HepG2 (cell line): ENCODE results near the gene TRIM10. TPM values are rescaled to one million over a fixed set of nuclear protein-coding genes. Genes with fewer than 3 reads are reported as not detected.

Experiments used
- HDAC1 ChIP-seq: sonication (generic); formaldehyde crosslinking; IDR thresholded peaks from 2 replicates; pipeline ENCODE4 v1.5.1; 2020; ENCODE audit warnings: mild to moderate bottlenecking, missing genetic modification reagents
- HNRNPK ChIP-seq: fragments of 200-400 bp; formaldehyde crosslinking; IDR thresholded peaks from 2 replicates; pipeline ENCODE4 v1.6.1; 2018; ENCODE audit warnings: low read length, low read depth, moderate library complexity, mild to moderate bottlenecking; ENCODE audit not compliant: poor library complexity, severe bottlenecking
- MYC ChIP-seq: sonication (generic); formaldehyde crosslinking; IDR thresholded peaks from 2 replicates; pipeline ENCODE4 v1.9.0; 2021; ENCODE audit warnings: missing genetic modification reagents, borderline replicate concordance
- PHF21A ChIP-seq: sonication (generic); formaldehyde crosslinking; IDR thresholded peaks from 2 replicates; pipeline ENCODE4 v1.5.0; 2020; ENCODE audit warnings: mild to moderate bottlenecking, missing genetic modification reagents
- RARG ChIP-seq: sonication (generic); formaldehyde crosslinking; IDR thresholded peaks from 2 replicates; pipeline ENCODE4 v1.4.0; 2020; ENCODE audit warnings: low read depth, mild to moderate bottlenecking, missing genetic modification reagents
- RBM22 ChIP-seq: fragments of 200-400 bp; formaldehyde crosslinking; optimal IDR thresholded peaks from 2 replicates; pipeline ENCODE3; 2017; ENCODE audit warnings: mild to moderate bottlenecking, low read length, moderate library complexity
- RELA ChIP-seq: sonication (generic); formaldehyde crosslinking; IDR thresholded peaks from 2 replicates; pipeline ENCODE4 v1.4.0; 2020; ENCODE audit warnings: missing genetic modification reagents
- ZBTB20 ChIP-seq: sonication (generic); formaldehyde crosslinking; IDR thresholded peaks from 2 replicates; pipeline ENCODE4 v1.8.1; 2023; ENCODE audit warnings: missing genetic modification reagents, low read depth, mild to moderate bottlenecking, borderline replicate concordance
- ZNF839 ChIP-seq: sonication (generic); formaldehyde crosslinking; IDR thresholded peaks from 2 replicates; pipeline ENCODE4 v1.4.0; 2020; ENCODE audit warnings: missing genetic modification reagents, mild to moderate bottlenecking, borderline replicate concordance
- polyA plus RNA-seq, 8 experiments: library from polyadenylated mRNA; depleted of rRNA in 3 of 8; stranded (reverse) in 7 of 8; unstranded in 1 of 8; fragments of >200 nt; fragmentation: Illumina TruSeq in 4 of 8; extraction: Trizol in 4 of 8; gene quantifications; 2 replicates each; pipeline versions ENCODE4 v1.2.1 to v1.2.3, GENCODE V29; 2011 to 2016; ENCODE audit warnings: low read depth in 4 of 8, missing spikeins in 1 of 8, mixed read lengths in 1 of 8; ENCODE audit not compliant: insufficient read depth in 1 of 8
- total RNA-seq, 5 experiments: library from RNA; depleted of rRNA; stranded (reverse); fragments of >200 nt; fragmentation: Illumina TruSeq; extraction: Trizol; gene quantifications; 2 replicates each; pipeline ENCODE4 v1.2.3, GENCODE V29; 2016; ENCODE audit warnings: low read depth in 1 of 5
- TF ChIP-seq, protein P1 (sequence below): IDR thresholded peaks from 2 replicates; pipeline ENCODE4 v1.6.1; 2016
- TF ChIP-seq, protein P2 (sequence below): sonication (generic); formaldehyde crosslinking; IDR thresholded peaks from 2 replicates; pipeline ENCODE4 v1.4.0; 2020; ENCODE audit warnings: missing genetic modification reagents, borderline replicate concordance
- TF ChIP-seq, protein P3 (sequence below): sonication (generic); formaldehyde crosslinking; conservative IDR thresholded peaks from 2 replicates; pipeline ENCODE4 v1.4.0; 2020; ENCODE audit warnings: missing genetic modification reagents
- TF ChIP-seq, protein P4 (sequence below): IDR thresholded peaks from 2 replicates; pipeline ENCODE4 v1.6.1; 2016; ENCODE audit warnings: missing compliant biosample characterization, missing genetic modification reagents, borderline replicate concordance
- TF ChIP-seq, protein P5 (sequence below): sonication (generic); formaldehyde crosslinking; IDR thresholded peaks from 2 replicates; pipeline ENCODE4 v1.4.0; 2020; ENCODE audit warnings: missing genetic modification reagents, borderline replicate concordance

TRIM10 gene
- total and polyA plus RNA-seq, 2 of the 13 experiments (the other 11 are each of a cell fraction or from before 2014, with no cell fraction given), result 4.1 to 6.8 TPM

DNA sequence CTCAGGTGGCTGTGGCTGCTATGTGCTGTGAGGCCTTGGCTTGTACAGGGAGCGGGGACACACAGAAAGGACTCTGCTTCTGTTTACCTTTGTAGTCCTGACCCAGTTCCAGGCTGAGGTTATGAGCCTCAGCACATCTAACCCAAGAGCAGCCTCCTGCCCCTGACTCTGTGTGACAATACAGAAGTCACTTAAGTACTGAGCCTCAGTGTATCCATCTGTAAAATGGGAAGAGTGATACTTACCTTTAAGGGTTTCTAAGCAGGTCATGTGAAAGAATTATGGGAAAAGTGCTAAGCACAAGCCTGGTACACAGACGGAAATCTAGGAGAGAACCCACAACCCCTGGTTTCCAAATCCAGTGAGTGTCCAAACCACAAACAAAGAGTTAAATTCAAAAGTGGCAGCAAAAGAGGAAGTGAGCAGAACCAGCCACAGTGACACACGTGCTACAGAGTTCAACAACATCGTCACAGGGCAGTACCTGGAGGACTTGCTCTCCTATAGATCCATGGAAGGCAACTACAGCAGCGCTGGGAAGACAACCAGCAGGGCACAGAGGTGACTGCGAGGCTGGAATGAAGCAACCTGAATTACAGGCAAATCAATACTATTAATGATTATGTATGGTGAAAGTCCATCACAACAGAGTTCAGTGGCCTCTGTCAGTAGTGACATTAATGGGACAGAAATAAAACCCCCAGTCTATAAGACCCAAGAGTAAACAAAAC is 39.7 kb upstream of the TRIM10 start (continued):
- TF ChIP-seq, protein P1, sequence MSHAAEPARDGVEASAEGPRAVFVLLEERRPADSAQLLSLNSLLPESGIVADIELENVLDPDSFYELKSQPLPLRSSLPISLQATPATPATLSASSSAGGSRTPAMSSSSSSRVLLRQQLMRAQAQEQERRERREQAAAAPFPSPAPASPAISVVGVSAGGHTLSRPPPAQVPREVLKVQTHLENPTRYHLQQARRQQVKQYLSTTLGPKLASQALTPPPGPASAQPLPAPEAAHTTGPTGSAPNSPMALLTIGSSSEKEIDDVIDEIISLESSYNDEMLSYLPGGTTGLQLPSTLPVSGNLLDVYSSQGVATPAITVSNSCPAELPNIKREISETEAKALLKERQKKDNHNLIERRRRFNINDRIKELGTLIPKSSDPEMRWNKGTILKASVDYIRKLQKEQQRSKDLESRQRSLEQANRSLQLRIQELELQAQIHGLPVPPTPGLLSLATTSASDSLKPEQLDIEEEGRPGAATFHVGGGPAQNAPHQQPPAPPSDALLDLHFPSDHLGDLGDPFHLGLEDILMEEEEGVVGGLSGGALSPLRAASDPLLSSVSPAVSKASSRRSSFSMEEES (CRISPR knock-in tag), result no peak
- TF ChIP-seq, protein P2, sequence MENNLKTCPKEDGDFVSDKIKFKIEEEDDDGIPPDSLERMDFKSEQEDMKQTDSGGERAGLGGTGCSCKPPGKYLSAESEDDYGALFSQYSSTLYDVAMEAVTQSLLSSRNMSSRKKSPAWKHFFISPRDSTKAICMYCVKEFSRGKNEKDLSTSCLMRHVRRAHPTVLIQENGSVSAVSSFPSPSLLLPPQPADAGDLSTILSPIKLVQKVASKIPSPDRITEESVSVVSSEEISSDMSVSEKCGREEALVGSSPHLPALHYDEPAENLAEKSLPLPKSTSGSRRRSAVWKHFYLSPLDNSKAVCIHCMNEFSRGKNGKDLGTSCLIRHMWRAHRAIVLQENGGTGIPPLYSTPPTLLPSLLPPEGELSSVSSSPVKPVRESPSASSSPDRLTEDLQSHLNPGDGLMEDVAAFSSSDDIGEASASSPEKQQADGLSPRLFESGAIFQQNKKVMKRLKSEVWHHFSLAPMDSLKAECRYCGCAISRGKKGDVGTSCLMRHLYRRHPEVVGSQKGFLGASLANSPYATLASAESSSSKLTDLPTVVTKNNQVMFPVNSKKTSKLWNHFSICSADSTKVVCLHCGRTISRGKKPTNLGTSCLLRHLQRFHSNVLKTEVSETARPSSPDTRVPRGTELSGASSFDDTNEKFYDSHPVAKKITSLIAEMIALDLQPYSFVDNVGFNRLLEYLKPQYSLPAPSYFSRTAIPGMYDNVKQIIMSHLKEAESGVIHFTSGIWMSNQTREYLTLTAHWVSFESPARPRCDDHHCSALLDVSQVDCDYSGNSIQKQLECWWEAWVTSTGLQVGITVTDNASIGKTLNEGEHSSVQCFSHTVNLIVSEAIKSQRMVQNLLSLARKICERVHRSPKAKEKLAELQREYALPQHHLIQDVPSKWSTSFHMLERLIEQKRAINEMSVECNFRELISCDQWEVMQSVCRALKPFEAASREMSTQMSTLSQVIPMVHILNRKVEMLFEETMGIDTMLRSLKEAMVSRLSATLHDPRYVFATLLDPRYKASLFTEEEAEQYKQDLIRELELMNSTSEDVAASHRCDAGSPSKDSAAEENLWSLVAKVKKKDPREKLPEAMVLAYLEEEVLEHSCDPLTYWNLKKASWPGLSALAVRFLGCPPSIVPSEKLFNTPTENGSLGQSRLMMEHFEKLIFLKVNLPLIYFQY, result peak; percentile 76; the same call in 1 of the 2 replicates
- TF ChIP-seq RBM22 (peak; percentile 43), RELA (CRISPR knock-in tag) (no peak), ZNF839 (no peak), ZBTB20 (CRISPR knock-in tag) (peak; percentile 52; the same call in 1 of the 2 replicates), MYC (CRISPR knock-in tag) (no peak), RARG (CRISPR knock-in tag) (no peak), HNRNPK (no peak), PHF21A (no peak), HDAC1 (CRISPR knock-in tag) (no peak)
- TF ChIP-seq, protein P3, sequence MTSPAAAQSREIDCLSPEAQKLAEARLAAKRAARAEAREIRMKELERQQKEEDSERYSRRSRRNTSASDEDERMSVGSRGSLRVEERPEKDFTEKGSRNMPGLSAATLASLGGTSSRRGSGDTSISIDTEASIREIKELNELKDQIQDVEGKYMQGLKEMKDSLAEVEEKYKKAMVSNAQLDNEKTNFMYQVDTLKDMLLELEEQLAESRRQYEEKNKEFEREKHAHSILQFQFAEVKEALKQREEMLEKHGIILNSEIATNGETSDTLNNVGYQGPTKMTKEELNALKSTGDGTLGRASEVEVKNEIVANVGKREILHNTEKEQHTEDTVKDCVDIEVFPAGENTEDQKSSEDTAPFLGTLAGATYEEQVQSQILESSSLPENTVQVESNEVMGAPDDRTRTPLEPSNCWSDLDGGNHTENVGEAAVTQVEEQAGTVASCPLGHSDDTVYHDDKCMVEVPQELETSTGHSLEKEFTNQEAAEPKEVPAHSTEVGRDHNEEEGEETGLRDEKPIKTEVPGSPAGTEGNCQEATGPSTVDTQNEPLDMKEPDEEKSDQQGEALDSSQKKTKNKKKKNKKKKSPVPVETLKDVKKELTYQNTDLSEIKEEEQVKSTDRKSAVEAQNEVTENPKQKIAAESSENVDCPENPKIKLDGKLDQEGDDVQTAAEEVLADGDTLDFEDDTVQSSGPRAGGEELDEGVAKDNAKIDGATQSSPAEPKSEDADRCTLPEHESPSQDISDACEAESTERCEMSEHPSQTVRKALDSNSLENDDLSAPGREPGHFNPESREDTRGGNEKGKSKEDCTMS (CRISPR knock-in tag), result no peak
- TF ChIP-seq, protein P4, sequence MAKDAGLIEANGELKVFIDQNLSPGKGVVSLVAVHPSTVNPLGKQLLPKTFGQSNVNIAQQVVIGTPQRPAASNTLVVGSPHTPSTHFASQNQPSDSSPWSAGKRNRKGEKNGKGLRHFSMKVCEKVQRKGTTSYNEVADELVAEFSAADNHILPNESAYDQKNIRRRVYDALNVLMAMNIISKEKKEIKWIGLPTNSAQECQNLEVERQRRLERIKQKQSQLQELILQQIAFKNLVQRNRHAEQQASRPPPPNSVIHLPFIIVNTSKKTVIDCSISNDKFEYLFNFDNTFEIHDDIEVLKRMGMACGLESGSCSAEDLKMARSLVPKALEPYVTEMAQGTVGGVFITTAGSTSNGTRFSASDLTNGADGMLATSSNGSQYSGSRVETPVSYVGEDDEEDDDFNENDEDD (CRISPR knock-in tag), result no peak
- TF ChIP-seq, protein P5, sequence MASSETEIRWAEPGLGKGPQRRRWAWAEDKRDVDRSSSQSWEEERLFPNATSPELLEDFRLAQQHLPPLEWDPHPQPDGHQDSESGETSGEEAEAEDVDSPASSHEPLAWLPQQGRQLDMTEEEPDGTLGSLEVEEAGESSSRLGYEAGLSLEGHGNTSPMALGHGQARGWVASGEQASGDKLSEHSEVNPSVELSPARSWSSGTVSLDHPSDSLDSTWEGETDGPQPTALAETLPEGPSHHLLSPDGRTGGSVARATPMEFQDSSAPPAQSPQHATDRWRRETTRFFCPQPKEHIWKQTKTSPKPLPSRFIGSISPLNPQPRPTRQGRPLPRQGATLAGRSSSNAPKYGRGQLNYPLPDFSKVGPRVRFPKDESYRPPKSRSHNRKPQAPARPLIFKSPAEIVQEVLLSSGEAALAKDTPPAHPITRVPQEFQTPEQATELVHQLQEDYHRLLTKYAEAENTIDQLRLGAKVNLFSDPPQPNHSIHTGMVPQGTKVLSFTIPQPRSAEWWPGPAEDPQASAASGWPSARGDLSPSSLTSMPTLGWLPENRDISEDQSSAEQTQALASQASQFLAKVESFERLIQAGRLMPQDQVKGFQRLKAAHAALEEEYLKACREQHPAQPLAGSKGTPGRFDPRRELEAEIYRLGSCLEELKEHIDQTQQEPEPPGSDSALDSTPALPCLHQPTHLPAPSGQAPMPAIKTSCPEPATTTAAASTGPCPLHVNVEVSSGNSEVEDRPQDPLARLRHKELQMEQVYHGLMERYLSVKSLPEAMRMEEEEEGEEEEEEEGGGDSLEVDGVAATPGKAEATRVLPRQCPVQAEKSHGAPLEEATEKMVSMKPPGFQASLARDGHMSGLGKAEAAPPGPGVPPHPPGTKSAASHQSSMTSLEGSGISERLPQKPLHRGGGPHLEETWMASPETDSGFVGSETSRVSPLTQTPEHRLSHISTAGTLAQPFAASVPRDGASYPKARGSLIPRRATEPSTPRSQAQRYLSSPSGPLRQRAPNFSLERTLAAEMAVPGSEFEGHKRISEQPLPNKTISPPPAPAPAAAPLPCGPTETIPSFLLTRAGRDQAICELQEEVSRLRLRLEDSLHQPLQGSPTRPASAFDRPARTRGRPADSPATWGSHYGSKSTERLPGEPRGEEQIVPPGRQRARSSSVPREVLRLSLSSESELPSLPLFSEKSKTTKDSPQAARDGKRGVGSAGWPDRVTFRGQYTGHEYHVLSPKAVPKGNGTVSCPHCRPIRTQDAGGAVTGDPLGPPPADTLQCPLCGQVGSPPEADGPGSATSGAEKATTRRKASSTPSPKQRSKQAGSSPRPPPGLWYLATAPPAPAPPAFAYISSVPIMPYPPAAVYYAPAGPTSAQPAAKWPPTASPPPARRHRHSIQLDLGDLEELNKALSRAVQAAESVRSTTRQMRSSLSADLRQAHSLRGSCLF (CRISPR knock-in tag), result no peak
